Measurements from ENCODE around the gene HIP1. TPM values are rescaled to one million over a fixed set of nuclear protein-coding genes. Genes with fewer than 3 reads are reported as not detected.

HIP1 gene
- total and polyA plus RNA-seq, 9 of the 15 experiments (the other 6 are each of a cell fraction or from before 2014, with no cell fraction given) = 2.4 to 13.7 (median 9.5) TPM

DNA sequence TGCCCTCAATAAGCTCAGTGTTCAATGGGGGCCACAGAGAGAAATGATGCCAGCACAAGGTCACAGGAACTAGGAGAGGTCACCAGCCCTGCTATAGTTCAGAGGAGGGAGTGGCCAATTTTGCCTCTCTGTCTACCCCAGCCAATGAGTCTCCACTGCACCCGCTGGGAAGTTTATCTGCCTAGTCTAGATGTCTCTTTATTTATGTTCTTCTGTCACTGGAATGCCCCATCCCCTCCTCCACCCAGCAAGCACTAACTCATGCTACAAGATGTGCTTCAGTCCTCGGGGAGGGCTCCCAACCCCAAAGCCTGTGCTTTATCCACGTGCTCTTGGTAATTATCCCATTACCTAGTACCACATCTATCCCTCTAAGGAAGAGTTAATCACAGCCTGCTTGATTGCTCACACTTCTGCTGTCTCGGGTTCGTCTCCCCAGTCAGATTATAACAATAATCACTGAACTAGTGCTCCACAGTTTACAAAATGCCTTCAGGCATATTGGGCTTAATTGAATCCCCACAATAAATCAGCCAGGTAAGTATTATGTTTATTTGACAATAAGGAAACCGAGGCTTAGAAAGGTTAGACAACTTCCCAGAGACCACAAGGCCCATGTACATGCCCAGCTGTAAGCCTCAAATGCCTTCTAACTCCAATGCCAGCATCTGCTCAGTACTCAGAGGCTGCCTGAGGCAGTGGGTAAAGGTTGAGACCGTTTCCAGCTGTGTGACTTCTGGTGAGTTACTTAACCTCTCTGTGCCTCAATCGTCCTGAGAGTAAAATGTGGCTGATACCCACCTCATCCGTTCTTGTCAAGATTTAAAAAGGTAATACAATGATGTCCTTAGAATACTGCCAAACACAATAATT lies 3.9 kb downstream of the HIP1 start (continued):
- TF ChIP-seq AFF4 (CRISPR knock-in tag; IDR thresholded peaks at IDR 0.05) = no peak
- no peak for TF ChIP-seq RBBP5 (IDR thresholded peaks at IDR 0.05; ENCODE audit: borderline replicate concordance, insufficient read depth, low read length, poor library complexity, severe bottlenecking)
- TF ChIP-seq FOXM1 (IDR thresholded peaks at IDR 0.05; ENCODE audit: low read depth) = 0 out of 2 replicates have a peak, but pooled peaks have one; percentile 10
- TF ChIP-seq FOXM1 (CRISPR knock-in tag; IDR thresholded peaks at IDR 0.05; ENCODE audit: low read depth) = no peak
- no peak for TF ChIP-seq SRSF7 (optimal IDR thresholded peaks at IDR 0.05; ENCODE audit: low read depth, low read length)
- TF ChIP-seq NFXL1 (CRISPR knock-in tag; IDR thresholded peaks at IDR 0.05) = no peak
- peak; percentile 94 for TF ChIP-seq LEF1 (IDR thresholded peaks at IDR 0.05)
- TF ChIP-seq RUNX1 (IDR thresholded peaks at IDR 0.05; ENCODE audit: low read depth) = no peak
- TF ChIP-seq ZNF707 (CRISPR knock-in tag; conservative IDR thresholded peaks at IDR 0.05) = no peak
- TF ChIP-seq DDX20 (tag; IDR thresholded peaks at IDR 0.05; ENCODE audit: low read depth) = no peak
- no peak for TF ChIP-seq HDAC8 (tag; IDR thresholded peaks at IDR 0.05)
- no peak for TF ChIP-seq CBX5 (IDR thresholded peaks at IDR 0.05; ENCODE audit: borderline replicate concordance, low read depth)
- no peak for TF ChIP-seq HINFP (tag; conservative IDR thresholded peaks at IDR 0.05; ENCODE audit: low read depth)
- no peak for TF ChIP-seq NCOA6 (IDR thresholded peaks at IDR 0.05)
- TF ChIP-seq TSHZ1 (CRISPR knock-in tag; IDR thresholded peaks at IDR 0.05) = no peak
- peak; percentile 95 for TF ChIP-seq ADNP (tag; IDR thresholded peaks at IDR 0.05)
- peak; percentile 58; the same call in 1 of the 2 replicates for TF ChIP-seq CREB3L1 (IDR thresholded peaks at IDR 0.05; ENCODE audit: borderline replicate concordance, low read depth)
